MCF 10A (cell line): ENCODE results near the gene ADRB1. TPM values are rescaled to one million over a fixed set of nuclear protein-coding genes. Genes with fewer than 3 reads are reported as not detected.

Source experiments
- BruUV-seq: library from RNA; stranded (reverse); fragments of 400-500 nt; replicated peaks from 2 replicates; lab custom pipeline; 2021; lab: Mats Ljungman, UMichigan
- CTCF ChIA-PET: fragments of 300-600 bp; sonication (Branson Sonifier 250); formaldehyde crosslinking; extraction: SDS; loops from one replicate; lab custom pipeline; 2021; ENCODE audit warnings: antibody characterized with exemption, inconsistent platforms; lab: Yijun Ruan, JAX
- POLR2A ChIA-PET: fragments of 300-600, 350-650 bp; sonication (Branson Sonifier 250); formaldehyde crosslinking; extraction: SDS; loops from one replicate; lab custom pipeline; 2020; ENCODE audit warnings: antibody characterized with exemption, inconsistent platforms; lab: Yijun Ruan, JAX
- DNase-seq: peaks from one replicate; pipeline ENCODE4 v3.0.0-alpha.2; 2018; ENCODE audit not compliant: unreplicated experiment
- H3K27ac Mint-ChIP-seq: one replicate; pipeline ENCODE4 v1.8.0; 2022; ENCODE audit warnings: mild to moderate bottlenecking, low read depth, mixed read lengths; ENCODE audit not compliant: unreplicated experiment
- H3K27me3 Mint-ChIP-seq: one replicate; pipeline ENCODE4 v1.8.0; 2022; ENCODE audit warnings: mixed read lengths; ENCODE audit not compliant: insufficient read depth, unreplicated experiment
- H3K36me3 Mint-ChIP-seq: one replicate; pipeline ENCODE4 v1.8.0; 2022; ENCODE audit warnings: mild to moderate bottlenecking, moderate library complexity, mixed read lengths; ENCODE audit not compliant: insufficient read depth, unreplicated experiment
- H3K4me1 Mint-ChIP-seq: one replicate; pipeline ENCODE4 v1.8.0; 2022; ENCODE audit warnings: mixed read lengths; ENCODE audit not compliant: insufficient read depth, unreplicated experiment
- H3K4me3 Mint-ChIP-seq: one replicate; pipeline ENCODE4 v1.8.0; 2022; ENCODE audit warnings: mild to moderate bottlenecking, moderate library complexity, mixed read lengths; ENCODE audit not compliant: unreplicated experiment
- H3K9me3 Mint-ChIP-seq: one replicate; pipeline ENCODE4 v1.8.0; 2022; ENCODE audit warnings: mixed read lengths; ENCODE audit not compliant: unreplicated experiment
- intact Hi-C: fragments of 100-400 bp; cut with micrococcal nuclease; formaldehyde crosslinking; loops from 2 replicates; pipeline ENCODE4 v1.14.1; 2022
- total RNA-seq: library from RNA; stranded (reverse); gene quantifications from 2 replicates; pipeline ENCODE4 v1.2.3, GENCODE V29; 2022
- TF ChIP-seq, protein P1 (sequence below): fragments of 200-600 bp; IDR thresholded peaks from one replicate; pipeline ENCODE4 v1.8.0; 2022; ENCODE audit warnings: antibody characterized with exemption, mild to moderate bottlenecking; ENCODE audit not compliant: unreplicated experiment

Gene ADRB1
- total RNA-seq, 1 experiment from 2014 or later: 0.28 TPM

DNA sequence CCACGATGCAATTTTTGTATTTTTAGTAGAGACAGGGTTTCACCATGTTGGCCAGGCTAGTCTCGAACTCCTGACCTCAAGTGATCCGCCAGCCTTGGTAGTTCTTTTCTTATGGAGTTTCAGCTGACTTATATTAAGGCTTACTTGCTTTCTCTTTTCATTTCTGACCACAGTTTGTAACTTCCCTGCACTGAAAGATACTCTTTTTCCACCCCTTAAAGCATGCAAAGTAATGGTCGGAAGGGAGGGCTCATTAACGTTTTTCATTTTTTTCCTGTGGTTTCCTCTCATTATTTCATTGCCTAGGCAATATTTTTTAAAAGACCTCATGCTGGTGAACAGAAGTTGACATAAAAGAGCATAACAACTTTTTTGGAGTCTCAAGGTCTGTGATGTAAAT is 27.0 kb downstream of the ADRB1 start:
- TF ChIP-seq, protein P1, sequence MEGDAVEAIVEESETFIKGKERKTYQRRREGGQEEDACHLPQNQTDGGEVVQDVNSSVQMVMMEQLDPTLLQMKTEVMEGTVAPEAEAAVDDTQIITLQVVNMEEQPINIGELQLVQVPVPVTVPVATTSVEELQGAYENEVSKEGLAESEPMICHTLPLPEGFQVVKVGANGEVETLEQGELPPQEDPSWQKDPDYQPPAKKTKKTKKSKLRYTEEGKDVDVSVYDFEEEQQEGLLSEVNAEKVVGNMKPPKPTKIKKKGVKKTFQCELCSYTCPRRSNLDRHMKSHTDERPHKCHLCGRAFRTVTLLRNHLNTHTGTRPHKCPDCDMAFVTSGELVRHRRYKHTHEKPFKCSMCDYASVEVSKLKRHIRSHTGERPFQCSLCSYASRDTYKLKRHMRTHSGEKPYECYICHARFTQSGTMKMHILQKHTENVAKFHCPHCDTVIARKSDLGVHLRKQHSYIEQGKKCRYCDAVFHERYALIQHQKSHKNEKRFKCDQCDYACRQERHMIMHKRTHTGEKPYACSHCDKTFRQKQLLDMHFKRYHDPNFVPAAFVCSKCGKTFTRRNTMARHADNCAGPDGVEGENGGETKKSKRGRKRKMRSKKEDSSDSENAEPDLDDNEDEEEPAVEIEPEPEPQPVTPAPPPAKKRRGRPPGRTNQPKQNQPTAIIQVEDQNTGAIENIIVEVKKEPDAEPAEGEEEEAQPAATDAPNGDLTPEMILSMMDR: no peak
- Mint-ChIP-seq H3K9me3 (no peaks in the 10 kb centered on the region), H3K4me1 (peaks cover 14% of the 10 kb centered on the region), H3K4me3 (no peak overlapping the region), H3K36me3 (no peaks in the 10 kb centered on the region), H3K27ac (no peak overlapping the region), H3K27me3 (no peaks in the 10 kb centered on the region)
- ChIA-PET POLR2A (interaction anchor here (0.5 to 1.9 kb wide), 3 partner anchors 10 to 11 kb away, joined by 4 to 10 read pairs (median 8); no protein-coding TSS in a partner anchor), CTCF (no interaction called here)
- BruUV-seq: no TSS peak
- intact Hi-C loops: no loop called here
- no peak for DNase-seq

DNA sequence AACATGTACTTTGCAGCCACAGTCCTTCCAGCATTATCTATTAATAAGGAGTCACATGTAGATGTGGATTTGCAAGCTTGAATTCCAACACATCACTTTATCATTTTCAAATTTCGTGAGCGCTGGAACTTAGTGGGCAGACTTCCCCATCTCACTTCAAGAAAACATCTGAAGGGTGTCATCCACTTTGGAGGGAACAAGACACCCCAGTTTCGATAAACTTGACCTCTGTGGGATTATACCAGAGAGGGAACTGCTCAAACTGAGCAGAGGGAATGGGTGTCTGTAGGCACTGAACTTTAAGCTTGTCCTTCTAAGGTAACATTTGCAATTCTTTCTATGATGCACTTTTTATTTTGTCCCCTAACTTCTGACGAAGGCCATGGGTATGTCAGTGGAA is 27.5 kb downstream of the ADRB1 start:
- H3K4me1 Mint-ChIP-seq: peaks cover 14% of the 10 kb centered on the region
- no peak overlapping the region for H3K27ac Mint-ChIP-seq
- no peak overlapping the region for H3K4me3 Mint-ChIP-seq
- BruUV-seq: no TSS peak
- CTCF ChIA-PET: no interaction called here
- no peaks in the 10 kb centered on the region for H3K27me3 Mint-ChIP-seq
- no peak for DNase-seq
- POLR2A ChIA-PET: interaction anchor here (0.5 to 1.9 kb wide), 3 partner anchors 10 to 83 kb away, joined by 3 to 10 read pairs (median 4); no protein-coding TSS in a partner anchor
- intact Hi-C loops: no loop called here
- no peaks in the 10 kb centered on the region for H3K9me3 Mint-ChIP-seq
- no peaks in the 10 kb centered on the region for H3K36me3 Mint-ChIP-seq
- TF ChIP-seq, protein P1: no peak

DNA sequence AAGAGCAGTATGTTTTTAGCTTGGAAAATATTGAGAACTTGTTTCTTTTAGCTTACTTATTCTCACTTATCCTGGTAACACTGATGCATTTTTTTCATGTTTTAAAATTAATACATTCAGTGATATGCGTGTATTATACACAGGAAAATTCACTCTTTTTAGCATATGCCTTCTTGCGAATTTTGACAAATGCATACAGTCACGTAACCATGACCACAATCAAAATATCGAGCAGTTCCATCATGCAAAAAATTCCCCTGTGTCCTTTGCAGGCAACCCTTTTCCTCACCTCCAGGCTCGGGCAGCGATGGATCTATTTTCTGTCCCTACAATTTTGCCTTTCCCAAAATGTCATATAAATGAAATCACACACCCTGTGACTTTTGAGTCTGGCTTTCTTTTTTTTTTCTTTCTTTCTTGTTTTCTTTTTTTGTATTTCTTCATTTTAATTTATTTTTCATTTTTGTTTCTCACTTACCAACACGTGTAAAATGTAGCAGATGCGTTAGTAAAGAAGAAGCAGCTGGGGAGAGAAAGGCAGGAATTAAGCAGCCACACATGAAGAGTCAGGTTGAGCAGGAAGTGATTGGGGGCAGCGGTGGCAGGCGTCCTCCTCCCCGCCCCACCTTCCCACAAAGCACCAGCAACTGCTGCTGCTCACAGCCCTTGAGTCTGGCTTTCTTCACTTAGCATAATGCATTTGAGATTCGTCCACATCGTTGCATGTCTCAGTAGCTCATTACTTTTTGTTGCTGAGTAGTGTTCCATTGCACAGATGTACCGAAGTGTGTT is 29.9 kb downstream of the ADRB1 start:
- H3K4me1 Mint-ChIP-seq: peaks cover 3% of the 10 kb centered on the region
- H3K4me3 Mint-ChIP-seq: no peak overlapping the region
- no peaks in the 10 kb centered on the region for H3K27me3 Mint-ChIP-seq
- TF ChIP-seq, protein P1: no peak
- BruUV-seq: no TSS peak
- DNase-seq: no peak
- POLR2A ChIA-PET: no interaction called here
- CTCF ChIA-PET: interaction anchor here (0.6 to 0.8 kb wide), 3 partner anchors 37 to 215 kb away, joined by 3 read pairs; no protein-coding TSS in a partner anchor
- no peaks in the 10 kb centered on the region for H3K36me3 Mint-ChIP-seq
- no peak overlapping the region for H3K27ac Mint-ChIP-seq
- H3K9me3 Mint-ChIP-seq: no peaks in the 10 kb centered on the region
- intact Hi-C loops: no loop called here

DNA sequence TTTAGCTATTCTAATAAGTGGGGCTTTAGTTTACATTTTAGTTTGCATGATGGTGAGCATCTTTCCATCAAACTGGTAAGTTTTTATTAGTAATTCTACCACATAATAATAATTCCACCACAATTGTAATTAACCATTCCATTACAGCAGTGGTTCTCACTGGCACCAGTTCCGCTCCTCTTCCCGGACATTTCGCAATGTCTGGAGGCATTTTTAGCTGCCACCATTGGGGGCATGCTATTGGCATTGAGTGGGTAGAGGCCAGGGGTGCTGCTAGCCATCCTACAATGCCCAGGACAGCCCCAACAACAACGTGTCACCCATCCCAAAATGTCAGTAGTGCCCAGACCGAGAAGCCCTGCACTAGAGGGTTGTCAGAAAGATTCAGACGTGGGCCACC is 31.4 kb downstream of the ADRB1 start:
- CTCF ChIA-PET: no interaction called here

More for the DNA sequence above, 31.4 kb downstream of the ADRB1 start:
- H3K36me3 Mint-ChIP-seq: no peaks in the 10 kb centered on the region
- H3K27ac Mint-ChIP-seq: no peak overlapping the region
- H3K4me1 Mint-ChIP-seq: peaks cover 4% of the 10 kb centered on the region
- intact Hi-C loops: no loop called here
- no peaks in the 10 kb centered on the region for H3K9me3 Mint-ChIP-seq
- TF ChIP-seq, protein P1: no peak
- BruUV-seq: no TSS peak
- H3K4me3 Mint-ChIP-seq: no peak overlapping the region
- DNase-seq: no peak
- POLR2A ChIA-PET: interaction anchor here (0.7 kb wide), 1 partner anchor 79 kb away, joined by 3 read pairs; no protein-coding TSS in a partner anchor
- H3K27me3 Mint-ChIP-seq: no peaks in the 10 kb centered on the region
